ENCODE measurements around the gene HAGHL. TPM values are rescaled to one million over a fixed set of nuclear protein-coding genes. Genes with fewer than 3 reads are reported as not detected.

The HAGHL gene
- total and polyA plus RNA-seq, 2 of the 8 experiments (the other 6 are each of a cell fraction or from before 2014, with no cell fraction given): 26.6 to 26.9 TPM

- Histone ChIP-seq H3K4ac (replicated peaks; ENCODE audit: insufficient read length, low read depth, low read length) (no peak overlapping the region), H2BK5ac (ENCODE audit: low read depth, low read length) (peak overlapping the region; percentile 60; the same call in 1 of the 2 replicates), H3K23ac (ENCODE audit: insufficient read length) (no peak overlapping the region), H2BK120ac (replicated peaks; ENCODE audit: low read depth, low read length) (no peak overlapping the region), H2BK15ac (ENCODE audit: low read length) (no peak overlapping the region), H4K8ac (ENCODE audit: extremely low read depth, insufficient read depth, low read length) (peak overlapping the region; percentile 25; the same call in 1 of the 2 replicates), H4K20me1 (replicated peaks in 1 of 2; ENCODE audit: control insufficient read depth in 1 of 2, insufficient read depth in 2 of 2, low read length in 2 of 2) (peaks cover 2 to 11% of the 10 kb centered on the region in 2 experiments), H4K91ac (replicated peaks; ENCODE audit: insufficient read length, low read length) (no peak overlapping the region), H3K4me2 (ENCODE audit: insufficient read depth in 1 of 2, low read depth in 2 of 2, low read length in 2 of 2) (no peak overlapping the region), H3K79me2 (ENCODE audit: control insufficient read depth in 1 of 2, insufficient read depth in 2 of 2, low read length in 2 of 2) (no peaks in the 10 kb centered on the region), H3K9me3 (ENCODE audit: insufficient read depth in 2 of 2, low read depth in 1 of 2, low read length in 1 of 2) (no peaks in the 10 kb centered on the region), H2AK5ac (ENCODE audit: low read depth, low read length) (no peak overlapping the region), H2BK12ac (ENCODE audit: low read depth, low read length) (no peak overlapping the region), H2BK20ac (ENCODE audit: low read length) (no peak overlapping the region), H3K56ac (replicated peaks; ENCODE audit: insufficient read length, low read depth, low read length) (no peak overlapping the region), H2AFZ (ENCODE audit: low read length) (no peak overlapping the region), H3K14ac (ENCODE audit: insufficient read length) (no peak overlapping the region), H3K4me1 (replicated peaks in 1 of 4; ENCODE audit: control insufficient read depth in 3 of 4, insufficient read depth in 4 of 4, low read length in 3 of 4) (peaks cover 0 to 2% (median 0%) of the 10 kb centered on the region in 4 experiments; a peak in 2 of 7 replicates), H3K27me3 (replicated peaks in 1 of 4; ENCODE audit: control insufficient read depth in 3 of 4, extremely low read depth in 1 of 4, insufficient read depth in 3 of 4, low read length in 3 of 4) (no peaks in the 10 kb centered on the region), H3K27ac (ENCODE audit: low read depth, low read length) (no peak overlapping the region), H3K79me1 (ENCODE audit: low read depth, low read length) (no peaks in the 10 kb centered on the region), H3K18ac (ENCODE audit: extremely low read depth, low read length) (no peak overlapping the region), H3K4me3 (ENCODE audit: extremely low read depth in 1 of 4, insufficient read depth in 2 of 4, low read depth in 3 of 4, low read length in 4 of 4) (no peak overlapping the region), H3K9ac (replicated peaks in 1 of 4; ENCODE audit: extremely low read depth in 1 of 4, low read depth in 3 of 4, low read length in 3 of 4) (no peak overlapping the region), H3K36me3 (ENCODE audit: control insufficient read depth in 2 of 4, insufficient read depth in 4 of 4, low read length in 3 of 4) (peaks cover 0 to 3% (median 2%) of the 10 kb centered on the region in 4 experiments; a peak in 2 of 8 replicates), H4K5ac (ENCODE audit: insufficient read length, low read depth, low read length) (no peak overlapping the region), H3K23me2 (ENCODE audit: low read depth, low read length) (no peaks in the 10 kb centered on the region)
- 95% methylated on average over 39 of the region's 49 CpGs; no CpG with 5 or more reads in 1 of the 2 experiments for WGBS, 2 experiments (ENCODE audit: extremely low coverage in 1 of 2, insufficient coverage in 1 of 2, insufficient read length in 1 of 2, insufficient replicate concordance in 2 of 2, low coverage in 1 of 2, low lambda C conversion rate in 2 of 2, missing lambda C conversion rate in 1 of 2)
- DNase-seq (ENCODE audit: low read depth in 1 of 2, low spot score in 2 of 2) (no peak), FAIRE-seq (no peak)
- no peak for TF ChIP-seq POU5F1 (IDR thresholded peaks at IDR 0.05; ENCODE audit: low read depth, low read length)
- no peak for TF ChIP-seq CTBP2 (IDR thresholded peaks at IDR 0.05; ENCODE audit: borderline replicate concordance, insufficient read depth, insufficient read length, low read length)
- TF ChIP-seq BACH1 (IDR thresholded peaks at IDR 0.05; ENCODE audit: low read length): no peak
- TF ChIP-seq, protein P1, sequence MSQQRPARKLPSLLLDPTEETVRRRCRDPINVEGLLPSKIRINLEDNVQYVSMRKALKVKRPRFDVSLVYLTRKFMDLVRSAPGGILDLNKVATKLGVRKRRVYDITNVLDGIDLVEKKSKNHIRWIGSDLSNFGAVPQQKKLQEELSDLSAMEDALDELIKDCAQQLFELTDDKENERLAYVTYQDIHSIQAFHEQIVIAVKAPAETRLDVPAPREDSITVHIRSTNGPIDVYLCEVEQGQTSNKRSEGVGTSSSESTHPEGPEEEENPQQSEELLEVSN (IDR thresholded peaks at IDR 0.05): no peak
- TF ChIP-seq RFX5 (IDR thresholded peaks at IDR 0.05; ENCODE audit: borderline replicate concordance, low read depth, low read length): no peak
- TF ChIP-seq JUN (IDR thresholded peaks at IDR 0.05; ENCODE audit: low read depth, low read length): no peak
- TF ChIP-seq FOSL1 (IDR thresholded peaks at IDR 0.05; ENCODE audit: insufficient read depth, low read depth, low read length): no peak
- no peak for TF ChIP-seq NANOG (IDR thresholded peaks at IDR 0.05; ENCODE audit: insufficient read depth, low read depth, low read length, poor library complexity, severe bottlenecking)
- TF ChIP-seq CEBPB (IDR thresholded peaks at IDR 0.05; ENCODE audit: low read depth, low read length): no peak
- POLR2A ChIA-PET (ENCODE audit: partially characterized antibody): interaction anchor here (1.0 to 23.0 kb wide), 6 partner anchors 10 to 51 kb away, joined by 3 to 353 read pairs (median 5); partner anchors contain the start of genes ANTKMT, CCDC78, HAGHL and METRN
- CTCF ChIA-PET (ENCODE audit: partially characterized antibody): interaction anchor here (0.7 to 35.8 kb wide), 7 partner anchors 10 to 50 kb away, joined by 3 to 977 read pairs (median 14); partner anchors contain the start of genes ANTKMT, CCDC78, CHTF18 and FBXL16
Measured at GRCh38 chr16:734208-734980, 7.5 kb downstream of the HAGHL start.

Data from H1 (cell line).